Osteoblast (primary cell): ENCODE data around the gene CFAP58. TPM values are rescaled to one million over a fixed set of nuclear protein-coding genes. Genes with fewer than 3 reads are reported as not detected.

Experiments
- DNase-seq: peaks from one replicate; pipeline ENCODE4 v3.0.0; 2011; ENCODE audit warnings: low spot score, mixed read lengths; ENCODE audit not compliant: insufficient read length; ENCODE audit errors: missing footprints
- H2AFZ ChIP-seq: 2 replicates; pipeline ENCODE4 v1.6.0; 2011; ENCODE audit warnings: mild to moderate bottlenecking, low read length
- H3K27ac ChIP-seq: 2 replicates; pipeline ENCODE4 v1.5.1; 2011; ENCODE audit warnings: mild to moderate bottlenecking, low read depth, low read length, moderate library complexity
- H3K27me3 ChIP-seq: 2 replicates; pipeline ENCODE4 v1.6.0; 2012; ENCODE audit warnings: mild to moderate bottlenecking, control low read depth, inconsistent platforms, low read length, moderate library complexity; ENCODE audit not compliant: insufficient read depth
- H3K36me3 ChIP-seq: 2 replicates; pipeline ENCODE4 v1.5.1; 2011; ENCODE audit warnings: mild to moderate bottlenecking, low read length, control low read depth, moderate library complexity; ENCODE audit not compliant: insufficient read depth
- H3K4me1 ChIP-seq: 2 replicates; pipeline ENCODE4 v1.5.1; 2011; ENCODE audit warnings: mild to moderate bottlenecking, low read length, control low read depth, moderate library complexity; ENCODE audit not compliant: insufficient read depth
- H3K4me2 ChIP-seq: 2 replicates; pipeline ENCODE4 v1.6.0; 2011; ENCODE audit warnings: mild to moderate bottlenecking, low read length; ENCODE audit not compliant: insufficient read depth
- H3K4me3 ChIP-seq: fragments of 200-600 bp; sonication (generic); 3 replicates; pipeline ENCODE4 v1.5.1; 2012; ENCODE audit warnings: mild to moderate bottlenecking, low read length, inconsistent platforms; ENCODE audit not compliant: insufficient read depth
- H3K79me2 ChIP-seq: 2 replicates; pipeline ENCODE4 v1.6.0; 2012; ENCODE audit warnings: mild to moderate bottlenecking, low read length, control low read depth, inconsistent platforms; ENCODE audit not compliant: insufficient read depth
- H3K9me3 ChIP-seq: 2 replicates; pipeline ENCODE4 v1.5.1; 2011; ENCODE audit warnings: low read depth, low read length, control low read depth
- H4K20me1 ChIP-seq: 2 replicates; pipeline ENCODE4 v1.6.0; 2012; ENCODE audit warnings: mild to moderate bottlenecking, low read length, control low read depth; ENCODE audit not compliant: insufficient read depth
- total RNA-seq: library from RNA; depleted of rRNA; stranded (reverse); fragments of >200 nt; gene quantifications from 2 replicates; pipeline ENCODE4 v1.2.3, GENCODE V29; 2012
- TF ChIP-seq, protein P1 (sequence below): IDR thresholded peaks from 2 replicates; pipeline ENCODE4 v1.5.1; 2011; ENCODE audit warnings: mild to moderate bottlenecking, low read depth, low read length, moderate library complexity; ENCODE audit errors: extremely low read depth

Gene CFAP58
- total RNA-seq, 1 donor: 0.36 TPM

DNA sequence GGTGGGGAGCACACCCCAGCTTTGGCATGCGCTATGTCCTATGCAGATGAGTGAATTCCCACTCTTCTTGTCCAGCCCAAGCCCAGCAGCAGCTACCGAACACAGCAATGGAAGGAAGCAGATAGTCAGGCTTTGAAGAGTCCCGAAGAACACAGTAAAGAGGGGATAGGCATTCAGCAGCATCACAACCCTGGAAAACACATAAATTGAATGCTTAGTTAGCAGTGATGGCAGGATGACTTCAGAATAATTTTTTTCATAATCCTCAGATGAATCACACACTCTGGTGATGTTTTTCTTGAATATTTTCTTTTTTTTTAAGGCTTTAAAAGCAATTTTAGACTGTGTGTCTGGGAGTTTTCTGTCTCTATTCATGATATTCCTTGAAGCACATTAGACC, 95.8 kb downstream of the CFAP58 start:
- Histone ChIP-seq H4K20me1 (no peaks in the 10 kb centered on the region), H3K36me3 (no peaks in the 10 kb centered on the region), H3K4me2 (peak overlapping the region; percentile 75), H3K27ac (peak overlapping the region; percentile 79), H3K4me3 (no peak overlapping the region), H3K4me1 (peaks cover 42% of the 10 kb centered on the region), H3K27me3 (no peaks in the 10 kb centered on the region), H3K9me3 (no peaks in the 10 kb centered on the region), H2AFZ (peak overlapping the region; percentile 61), H3K79me2 (no peaks in the 10 kb centered on the region)
- TF ChIP-seq, protein P1, sequence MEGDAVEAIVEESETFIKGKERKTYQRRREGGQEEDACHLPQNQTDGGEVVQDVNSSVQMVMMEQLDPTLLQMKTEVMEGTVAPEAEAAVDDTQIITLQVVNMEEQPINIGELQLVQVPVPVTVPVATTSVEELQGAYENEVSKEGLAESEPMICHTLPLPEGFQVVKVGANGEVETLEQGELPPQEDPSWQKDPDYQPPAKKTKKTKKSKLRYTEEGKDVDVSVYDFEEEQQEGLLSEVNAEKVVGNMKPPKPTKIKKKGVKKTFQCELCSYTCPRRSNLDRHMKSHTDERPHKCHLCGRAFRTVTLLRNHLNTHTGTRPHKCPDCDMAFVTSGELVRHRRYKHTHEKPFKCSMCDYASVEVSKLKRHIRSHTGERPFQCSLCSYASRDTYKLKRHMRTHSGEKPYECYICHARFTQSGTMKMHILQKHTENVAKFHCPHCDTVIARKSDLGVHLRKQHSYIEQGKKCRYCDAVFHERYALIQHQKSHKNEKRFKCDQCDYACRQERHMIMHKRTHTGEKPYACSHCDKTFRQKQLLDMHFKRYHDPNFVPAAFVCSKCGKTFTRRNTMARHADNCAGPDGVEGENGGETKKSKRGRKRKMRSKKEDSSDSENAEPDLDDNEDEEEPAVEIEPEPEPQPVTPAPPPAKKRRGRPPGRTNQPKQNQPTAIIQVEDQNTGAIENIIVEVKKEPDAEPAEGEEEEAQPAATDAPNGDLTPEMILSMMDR: no peak
- peak; percentile 48 for DNase-seq

DNA sequence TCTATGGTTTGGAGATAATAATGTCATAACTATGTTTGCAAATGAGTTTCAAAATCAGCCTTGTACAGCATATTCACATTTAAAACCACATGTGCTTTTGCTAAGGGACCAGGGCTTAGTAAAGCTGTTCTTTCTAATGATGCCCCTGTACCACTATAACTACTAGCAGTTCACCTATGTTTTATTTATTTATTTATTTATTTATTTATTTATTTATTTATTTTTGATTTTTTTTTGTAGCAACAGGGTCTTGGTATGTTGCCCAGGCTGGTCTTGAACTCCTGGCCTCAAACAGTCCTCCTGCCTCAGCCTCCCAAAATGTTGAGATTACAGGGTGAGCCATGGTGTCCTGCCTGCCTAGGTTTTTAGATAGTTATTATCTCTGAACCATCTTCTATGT, 96.9 kb downstream of the CFAP58 start:
- no peaks in the 10 kb centered on the region for H3K9me3 ChIP-seq
- no peak for DNase-seq
- H3K36me3 ChIP-seq: no peaks in the 10 kb centered on the region
- H3K27me3 ChIP-seq: no peaks in the 10 kb centered on the region
- no peaks in the 10 kb centered on the region for H4K20me1 ChIP-seq
- H3K4me1 ChIP-seq: peaks cover 40% of the 10 kb centered on the region
- no peaks in the 10 kb centered on the region for H3K79me2 ChIP-seq
- no peak overlapping the region for H2AFZ ChIP-seq
- peak overlapping the region; percentile 67 for H3K27ac ChIP-seq
- TF ChIP-seq, protein P1: no peak
- H3K4me2 ChIP-seq: peak overlapping the region; percentile 35
- no peak overlapping the region for H3K4me3 ChIP-seq

DNA sequence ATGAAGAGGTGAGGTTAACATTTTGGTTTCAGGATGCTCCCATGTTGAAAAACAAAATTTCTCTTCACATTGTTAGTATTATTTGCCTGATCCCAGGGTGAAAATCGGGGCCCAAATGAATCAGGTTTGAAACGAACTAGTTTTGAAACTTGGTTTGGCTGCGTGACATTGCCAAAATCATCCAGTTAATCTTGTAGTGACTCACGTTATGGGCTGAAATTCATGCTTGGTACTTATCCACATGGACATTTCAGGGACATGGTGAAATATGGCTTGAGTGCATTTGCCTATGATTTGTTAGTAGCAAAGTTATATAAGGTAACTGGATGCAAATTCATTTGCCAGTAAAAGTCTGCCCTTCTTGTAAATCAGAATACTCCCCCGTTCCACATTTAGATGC, 97.3 kb downstream of the CFAP58 start:
- Histone ChIP-seq H2AFZ (no peak overlapping the region), H3K9me3 (no peaks in the 10 kb centered on the region), H3K79me2 (no peaks in the 10 kb centered on the region), H3K4me2 (peak overlapping the region; percentile 35), H3K27me3 (no peaks in the 10 kb centered on the region), H4K20me1 (no peaks in the 10 kb centered on the region), H3K4me1 (peaks cover 36% of the 10 kb centered on the region), H3K4me3 (no peak overlapping the region), H3K36me3 (no peaks in the 10 kb centered on the region), H3K27ac (peak overlapping the region; percentile 67)
- no peak for DNase-seq
- TF ChIP-seq, protein P1: no peak

DNA sequence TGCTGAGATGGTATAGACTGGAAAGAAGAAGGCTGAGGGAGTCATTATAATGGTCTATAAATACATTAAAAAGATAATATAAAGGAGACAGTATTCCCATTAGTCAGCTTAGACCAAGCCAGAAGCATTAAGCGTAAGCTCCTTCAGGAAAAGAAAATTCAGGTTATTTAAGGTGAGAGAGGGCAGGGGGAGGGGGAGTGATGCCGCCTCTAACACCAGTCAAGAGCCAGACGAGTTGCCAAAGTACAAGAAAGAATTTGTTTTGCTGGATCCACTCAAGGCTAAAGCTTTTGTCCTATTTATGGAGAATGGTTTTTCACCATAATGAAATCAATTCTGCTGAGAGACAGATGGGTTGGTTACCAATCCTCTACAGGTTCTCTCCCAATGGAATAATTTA, 99.3 kb downstream of the CFAP58 start:
- Histone ChIP-seq H4K20me1 (no peaks in the 10 kb centered on the region), H3K4me3 (no peak overlapping the region), H3K36me3 (no peaks in the 10 kb centered on the region), H3K9me3 (no peaks in the 10 kb centered on the region), H3K79me2 (no peaks in the 10 kb centered on the region), H3K27me3 (no peaks in the 10 kb centered on the region), H2AFZ (no peak overlapping the region), H3K4me2 (no peak overlapping the region), H3K4me1 (peaks cover 31% of the 10 kb centered on the region), H3K27ac (no peak overlapping the region)
- TF ChIP-seq, protein P1: no peak
- no peak for DNase-seq
